ENCODE data around the gene TUG1. TPM values are rescaled to one million over a fixed set of nuclear protein-coding genes. Genes with fewer than 3 reads are reported as not detected.
A peak's percentile ranks its signal among the peaks of the same experiment; 100 is the strongest.

Gene TUG1
- polyA plus RNA-seq, 3 donors = 9.9 to 81.3 (median 13.9) TPM

DNA sequence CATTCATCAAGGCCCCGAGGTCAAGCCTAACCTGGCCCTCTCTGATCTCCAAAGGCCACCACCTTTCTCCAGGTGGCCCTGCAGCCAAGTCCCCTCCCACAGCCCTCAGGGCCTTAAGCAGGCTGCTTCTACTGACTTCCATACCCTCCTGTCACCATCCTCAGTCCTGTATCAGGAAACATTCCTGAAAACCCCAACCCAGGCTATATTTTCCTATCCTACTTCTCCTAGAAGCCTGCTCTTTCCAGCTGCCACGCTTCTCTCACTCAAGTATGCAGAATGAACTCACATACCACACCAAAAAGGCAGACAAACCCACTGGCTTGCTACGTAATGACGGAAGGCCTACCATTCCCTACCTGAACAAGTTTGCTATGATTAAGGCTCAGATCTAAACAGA, 24.1 kb upstream of the TUG1 start:
- no peak overlapping the region for H3K4me3 ChIP-seq (replicated peaks in 1 of 3; ENCODE audit: low read depth in 2 of 3, low read length in 3 of 3)
- peaks cover 0 to under 1% (median 0%) of the 10 kb centered on the region in 7 donors for H3K9me3 Mint-ChIP-seq
- H3K36me3 Mint-ChIP-seq = peaks cover 42 to 75% of the 10 kb centered on the region in 2 donors
- WGBS (ENCODE audit: insufficient coverage) = 83% methylated on average over 4 of the region's 4 CpGs
- no peaks in the 10 kb centered on the region for H3K79me2 ChIP-seq (ENCODE audit: insufficient read depth, low read length)
- no peaks in the 10 kb centered on the region for H3K27me3 ChIP-seq (ENCODE audit: control insufficient read depth in 2 of 2, insufficient read depth in 2 of 2, low read length in 2 of 2)
- no peak for DNase-seq
- TF ChIP-seq, protein P1, sequence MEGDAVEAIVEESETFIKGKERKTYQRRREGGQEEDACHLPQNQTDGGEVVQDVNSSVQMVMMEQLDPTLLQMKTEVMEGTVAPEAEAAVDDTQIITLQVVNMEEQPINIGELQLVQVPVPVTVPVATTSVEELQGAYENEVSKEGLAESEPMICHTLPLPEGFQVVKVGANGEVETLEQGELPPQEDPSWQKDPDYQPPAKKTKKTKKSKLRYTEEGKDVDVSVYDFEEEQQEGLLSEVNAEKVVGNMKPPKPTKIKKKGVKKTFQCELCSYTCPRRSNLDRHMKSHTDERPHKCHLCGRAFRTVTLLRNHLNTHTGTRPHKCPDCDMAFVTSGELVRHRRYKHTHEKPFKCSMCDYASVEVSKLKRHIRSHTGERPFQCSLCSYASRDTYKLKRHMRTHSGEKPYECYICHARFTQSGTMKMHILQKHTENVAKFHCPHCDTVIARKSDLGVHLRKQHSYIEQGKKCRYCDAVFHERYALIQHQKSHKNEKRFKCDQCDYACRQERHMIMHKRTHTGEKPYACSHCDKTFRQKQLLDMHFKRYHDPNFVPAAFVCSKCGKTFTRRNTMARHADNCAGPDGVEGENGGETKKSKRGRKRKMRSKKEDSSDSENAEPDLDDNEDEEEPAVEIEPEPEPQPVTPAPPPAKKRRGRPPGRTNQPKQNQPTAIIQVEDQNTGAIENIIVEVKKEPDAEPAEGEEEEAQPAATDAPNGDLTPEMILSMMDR (IDR thresholded peaks at IDR 0.05) = no peak
- H3K4me2 ChIP-seq (replicated peaks; ENCODE audit: extremely low read depth, low read length, poor library complexity, severe bottlenecking) = no peak overlapping the region
- H3K27ac Mint-ChIP-seq = peak overlapping the region in 2 of 7 donors; percentile 13 to 15
- peaks cover 73 to 96% of the 10 kb centered on the region in 2 donors for H3K36me3 ChIP-seq (replicated peaks in 1 of 2; ENCODE audit: control insufficient read depth in 1 of 2, insufficient read depth in 2 of 2, low read length in 2 of 2)
- H3K4me3 Mint-ChIP-seq = no peak overlapping the region
- no peak overlapping the region for H2AFZ ChIP-seq (ENCODE audit: insufficient read depth, low read depth, low read length, poor library complexity, severe bottlenecking)
- peaks cover 2% of the 10 kb centered on the region for H3K4me1 Mint-ChIP-seq
- intact Hi-C loops (cut with micrococcal nuclease) = loop anchor here (5.0 kb wide), 2 partner anchors 137 to 142 kb away; partner anchors contain the start of gene SMTN (in 1 of the 2)
- H3K9me3 ChIP-seq (replicated peaks in 1 of 2; ENCODE audit: control insufficient read depth in 1 of 2, insufficient read depth in 1 of 2, low read length in 2 of 2) = no peaks in the 10 kb centered on the region
- peaks cover 0 to 2% (median 0%) of the 10 kb centered on the region in 3 donors for H3K27me3 Mint-ChIP-seq (ENCODE audit: low read depth in 3 of 3)
- H3K27ac ChIP-seq (ENCODE audit: low read depth in 1 of 2, low read length in 2 of 2) = no peak overlapping the region
- no peaks in the 10 kb centered on the region for H3K4me1 ChIP-seq (ENCODE audit: control insufficient read depth in 1 of 2, insufficient read depth in 2 of 2, low read length in 2 of 2)
- H4K20me1 ChIP-seq (ENCODE audit: insufficient read depth, low read length) = no peaks in the 10 kb centered on the region
- H3K9ac ChIP-seq (ENCODE audit: insufficient read depth, low read length, poor library complexity, severe bottlenecking) = no peak overlapping the region

DNA sequence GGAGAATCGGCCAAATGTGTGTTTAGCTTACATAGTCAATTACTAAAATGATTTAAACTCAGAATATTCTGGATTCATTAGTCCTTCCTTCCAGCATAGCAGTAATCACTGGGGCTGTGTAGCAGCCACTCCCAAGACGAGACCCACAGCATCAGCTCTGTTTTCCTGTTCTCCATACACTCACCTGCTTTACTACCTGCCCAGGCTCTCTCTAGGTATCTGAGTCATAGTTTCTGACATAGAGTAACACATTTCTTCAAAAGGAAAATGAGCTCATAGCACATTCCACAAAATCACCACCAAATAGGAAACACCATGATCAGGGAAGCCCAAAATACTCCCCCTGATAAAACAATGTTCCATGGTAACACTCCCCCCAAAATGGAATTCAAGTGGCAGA, 23.4 kb upstream of the TUG1 start:
- Mint-ChIP-seq H3K4me1 (peaks cover 2% of the 10 kb centered on the region), H3K4me3 (no peak overlapping the region), H3K27me3 (ENCODE audit: low read depth in 3 of 3) (peaks cover 0 to 2% (median 0%) of the 10 kb centered on the region in 3 donors), H3K36me3 (peaks cover 39 to 74% of the 10 kb centered on the region in 2 donors), H3K9me3 (no peaks in the 10 kb centered on the region), H3K27ac (no peak overlapping the region)
- no peaks in the 10 kb centered on the region for H3K9me3 ChIP-seq (replicated peaks in 1 of 2; ENCODE audit: control insufficient read depth in 1 of 2, insufficient read depth in 1 of 2, low read length in 2 of 2)
- intact Hi-C loops (cut with micrococcal nuclease) = loop anchor here (5.0 kb wide), 2 partner anchors 137 to 142 kb away; partner anchors contain the start of gene SMTN (in 1 of the 2)
- H3K4me2 ChIP-seq (replicated peaks; ENCODE audit: extremely low read depth, low read length, poor library complexity, severe bottlenecking) = no peak overlapping the region
- TF ChIP-seq, protein P1 (IDR thresholded peaks at IDR 0.05) = no peak
- H3K36me3 ChIP-seq (replicated peaks in 1 of 2; ENCODE audit: control insufficient read depth in 1 of 2, insufficient read depth in 2 of 2, low read length in 2 of 2) = peaks cover 72 to 96% of the 10 kb centered on the region in 2 donors
- 100% methylated on average over 1 of the region's 2 CpGs for WGBS (ENCODE audit: insufficient coverage)
- H4K20me1 ChIP-seq (ENCODE audit: insufficient read depth, low read length) = no peaks in the 10 kb centered on the region
- H2AFZ ChIP-seq (ENCODE audit: insufficient read depth, low read depth, low read length, poor library complexity, severe bottlenecking) = no peak overlapping the region
- H3K27me3 ChIP-seq (ENCODE audit: control insufficient read depth in 2 of 2, insufficient read depth in 2 of 2, low read length in 2 of 2) = no peaks in the 10 kb centered on the region
- H3K27ac ChIP-seq (ENCODE audit: low read depth in 1 of 2, low read length in 2 of 2) = no peak overlapping the region
- no peak overlapping the region for H3K9ac ChIP-seq (ENCODE audit: insufficient read depth, low read length, poor library complexity, severe bottlenecking)
- H3K4me3 ChIP-seq (replicated peaks in 1 of 3; ENCODE audit: low read depth in 2 of 3, low read length in 3 of 3) = no peak overlapping the region
- no peak for DNase-seq
- no peaks in the 10 kb centered on the region for H3K4me1 ChIP-seq (ENCODE audit: control insufficient read depth in 1 of 2, insufficient read depth in 2 of 2, low read length in 2 of 2)
- no peaks in the 10 kb centered on the region for H3K79me2 ChIP-seq (ENCODE audit: insufficient read depth, low read length)

Measured in CD14-positive monocyte (primary cell).